Fibroblast of lung (primary cell): ENCODE measurements around the gene ATP6V0D1.

ENCODE experiments used
- EZH2 ChIP-seq: IDR thresholded peaks from 2 replicates; pipeline ENCODE4 v1.5.1; 2012; ENCODE audit warnings: low read length, control low read depth, mild to moderate bottlenecking; ENCODE audit errors: missing control alignments
- TF ChIP-seq, protein P1 (sequence below), 2 donors: IDR thresholded peaks in 1 of 2; conservative IDR thresholded peaks in 1 of 2; 1 replicate in 1 of 2; 2 replicates in 1 of 2; pipeline ENCODE4 v1.5.1; 2011 to 2012; ENCODE audit warnings: low read length in 2 of 2, control low read depth in 1 of 2, inconsistent platforms in 1 of 2, low read depth in 1 of 2, mild to moderate bottlenecking in 1 of 2

DNA sequence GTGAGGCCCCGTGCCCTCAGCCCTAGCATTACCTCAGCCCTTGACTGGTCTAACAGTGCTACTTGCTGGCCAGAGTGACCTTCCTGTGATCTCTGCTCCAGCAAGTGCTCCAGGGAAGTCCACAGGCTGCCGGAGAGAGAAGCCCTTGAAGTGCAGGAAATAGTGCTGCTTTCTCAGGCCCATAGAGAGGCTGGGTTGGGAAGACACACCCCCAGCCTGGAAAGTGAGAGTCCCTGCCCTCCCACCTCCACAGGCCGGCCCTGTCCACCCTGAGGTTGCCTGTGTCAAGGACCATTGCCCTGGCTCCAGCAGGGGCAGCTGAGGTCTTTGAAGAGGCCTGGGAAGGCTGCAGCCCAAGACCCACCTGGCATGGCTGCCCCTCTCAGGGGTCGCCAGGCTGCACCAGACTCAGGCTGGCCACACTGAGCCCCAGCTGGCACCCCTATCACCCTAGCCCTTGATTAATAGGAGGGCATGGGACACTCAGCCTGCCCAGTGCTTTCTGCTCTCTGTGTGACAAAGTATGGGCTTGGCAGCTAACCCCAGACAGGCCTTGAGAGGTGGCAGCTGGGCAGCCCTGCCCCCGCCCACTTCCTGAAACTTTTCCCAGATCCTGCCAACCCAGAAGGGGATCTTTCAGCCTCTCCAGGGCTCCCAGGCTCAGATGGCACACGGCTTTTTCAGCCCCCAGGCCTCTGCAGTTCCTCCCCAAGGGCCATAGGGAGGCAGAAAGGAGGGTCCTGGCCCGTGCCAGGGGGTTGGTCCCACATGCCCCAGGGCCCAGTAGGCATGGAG is 21.7 kb downstream of the ATP6V0D1 start:
- TF ChIP-seq, protein P1, sequence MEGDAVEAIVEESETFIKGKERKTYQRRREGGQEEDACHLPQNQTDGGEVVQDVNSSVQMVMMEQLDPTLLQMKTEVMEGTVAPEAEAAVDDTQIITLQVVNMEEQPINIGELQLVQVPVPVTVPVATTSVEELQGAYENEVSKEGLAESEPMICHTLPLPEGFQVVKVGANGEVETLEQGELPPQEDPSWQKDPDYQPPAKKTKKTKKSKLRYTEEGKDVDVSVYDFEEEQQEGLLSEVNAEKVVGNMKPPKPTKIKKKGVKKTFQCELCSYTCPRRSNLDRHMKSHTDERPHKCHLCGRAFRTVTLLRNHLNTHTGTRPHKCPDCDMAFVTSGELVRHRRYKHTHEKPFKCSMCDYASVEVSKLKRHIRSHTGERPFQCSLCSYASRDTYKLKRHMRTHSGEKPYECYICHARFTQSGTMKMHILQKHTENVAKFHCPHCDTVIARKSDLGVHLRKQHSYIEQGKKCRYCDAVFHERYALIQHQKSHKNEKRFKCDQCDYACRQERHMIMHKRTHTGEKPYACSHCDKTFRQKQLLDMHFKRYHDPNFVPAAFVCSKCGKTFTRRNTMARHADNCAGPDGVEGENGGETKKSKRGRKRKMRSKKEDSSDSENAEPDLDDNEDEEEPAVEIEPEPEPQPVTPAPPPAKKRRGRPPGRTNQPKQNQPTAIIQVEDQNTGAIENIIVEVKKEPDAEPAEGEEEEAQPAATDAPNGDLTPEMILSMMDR (conservative IDR thresholded peaks at IDR 0.05 in 1 of 2, IDR thresholded peaks at IDR 0.05 in 1 of 2; ENCODE audit: low read depth in 1 of 2, low read length in 2 of 2): no peak
- TF ChIP-seq EZH2: no peak
